ENCODE results near the gene ATOX1.

DNA sequence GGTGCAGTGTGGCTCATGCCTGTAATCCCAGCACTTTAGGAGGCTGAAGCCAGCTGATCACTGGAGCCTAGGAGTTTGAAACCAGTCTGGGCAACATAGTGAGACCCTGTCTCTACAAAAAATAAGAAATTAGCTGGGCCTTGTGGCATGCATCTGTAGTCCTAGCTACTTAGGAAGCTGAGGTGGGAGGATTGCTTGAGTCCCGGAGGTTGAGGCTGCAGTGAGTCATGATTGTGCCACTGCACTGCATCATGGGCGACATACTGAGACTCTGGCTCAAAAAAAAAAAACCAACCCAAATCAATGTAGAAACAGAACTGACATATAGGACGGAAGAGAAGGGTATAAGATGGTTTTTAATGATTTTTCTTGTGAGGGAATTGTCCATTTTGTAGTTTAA, 41.0 kb upstream of the ATOX1 start:
- TF ChIP-seq, protein P1, sequence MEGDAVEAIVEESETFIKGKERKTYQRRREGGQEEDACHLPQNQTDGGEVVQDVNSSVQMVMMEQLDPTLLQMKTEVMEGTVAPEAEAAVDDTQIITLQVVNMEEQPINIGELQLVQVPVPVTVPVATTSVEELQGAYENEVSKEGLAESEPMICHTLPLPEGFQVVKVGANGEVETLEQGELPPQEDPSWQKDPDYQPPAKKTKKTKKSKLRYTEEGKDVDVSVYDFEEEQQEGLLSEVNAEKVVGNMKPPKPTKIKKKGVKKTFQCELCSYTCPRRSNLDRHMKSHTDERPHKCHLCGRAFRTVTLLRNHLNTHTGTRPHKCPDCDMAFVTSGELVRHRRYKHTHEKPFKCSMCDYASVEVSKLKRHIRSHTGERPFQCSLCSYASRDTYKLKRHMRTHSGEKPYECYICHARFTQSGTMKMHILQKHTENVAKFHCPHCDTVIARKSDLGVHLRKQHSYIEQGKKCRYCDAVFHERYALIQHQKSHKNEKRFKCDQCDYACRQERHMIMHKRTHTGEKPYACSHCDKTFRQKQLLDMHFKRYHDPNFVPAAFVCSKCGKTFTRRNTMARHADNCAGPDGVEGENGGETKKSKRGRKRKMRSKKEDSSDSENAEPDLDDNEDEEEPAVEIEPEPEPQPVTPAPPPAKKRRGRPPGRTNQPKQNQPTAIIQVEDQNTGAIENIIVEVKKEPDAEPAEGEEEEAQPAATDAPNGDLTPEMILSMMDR (IDR thresholded peaks at IDR 0.05): no peak
- no peak for TF ChIP-seq POLR2A (IDR thresholded peaks at IDR 0.05)
